Hepatocyte (in vitro differentiated cells): Measurements from ENCODE around the gene DOCK7.

ENCODE experiments used
- EZH2 ChIP-seq: fragments of 200-600 bp; sonication (generic); IDR thresholded peaks from 2 replicates; pipeline ENCODE4 v1.6.1; 2016; ENCODE audit warnings: antibody characterized with exemption, mild to moderate bottlenecking, borderline replicate concordance
- EZH2phosphoT487 ChIP-seq: fragments of 200-600 bp; sonication (generic); IDR thresholded peaks from one replicate; pipeline ENCODE4 v1.6.1; 2018; ENCODE audit warnings: antibody characterized with exemption, mild to moderate bottlenecking, low read depth, moderate library complexity; ENCODE audit not compliant: unreplicated experiment, severe bottlenecking
- TF ChIP-seq, protein P1 (sequence below): fragments of 200-600 bp; sonication (generic); IDR thresholded peaks from 2 replicates; pipeline ENCODE4 v1.5.1; 2016; ENCODE audit warnings: antibody characterized with exemption, mild to moderate bottlenecking; ENCODE audit not compliant: poor library complexity

DNA sequence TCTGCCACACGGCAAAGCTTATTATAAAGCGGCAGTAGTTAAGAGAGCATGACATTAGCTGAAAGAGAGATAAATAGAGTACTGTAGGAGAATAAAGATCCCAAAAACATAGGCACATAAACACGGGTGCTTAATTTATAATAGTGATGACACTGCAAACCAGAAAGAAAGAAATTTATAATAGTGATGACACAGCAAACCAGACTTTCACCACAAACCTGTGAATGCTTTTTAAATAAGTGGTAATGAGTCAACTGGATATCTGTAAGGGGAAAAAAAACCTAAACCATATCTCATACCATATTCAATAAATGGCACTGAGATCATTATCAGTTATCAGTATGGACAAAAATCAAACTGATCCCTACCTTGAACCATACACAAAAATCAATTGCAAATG, 225.8 kb downstream of the DOCK7 start:
- TF ChIP-seq, protein P1, sequence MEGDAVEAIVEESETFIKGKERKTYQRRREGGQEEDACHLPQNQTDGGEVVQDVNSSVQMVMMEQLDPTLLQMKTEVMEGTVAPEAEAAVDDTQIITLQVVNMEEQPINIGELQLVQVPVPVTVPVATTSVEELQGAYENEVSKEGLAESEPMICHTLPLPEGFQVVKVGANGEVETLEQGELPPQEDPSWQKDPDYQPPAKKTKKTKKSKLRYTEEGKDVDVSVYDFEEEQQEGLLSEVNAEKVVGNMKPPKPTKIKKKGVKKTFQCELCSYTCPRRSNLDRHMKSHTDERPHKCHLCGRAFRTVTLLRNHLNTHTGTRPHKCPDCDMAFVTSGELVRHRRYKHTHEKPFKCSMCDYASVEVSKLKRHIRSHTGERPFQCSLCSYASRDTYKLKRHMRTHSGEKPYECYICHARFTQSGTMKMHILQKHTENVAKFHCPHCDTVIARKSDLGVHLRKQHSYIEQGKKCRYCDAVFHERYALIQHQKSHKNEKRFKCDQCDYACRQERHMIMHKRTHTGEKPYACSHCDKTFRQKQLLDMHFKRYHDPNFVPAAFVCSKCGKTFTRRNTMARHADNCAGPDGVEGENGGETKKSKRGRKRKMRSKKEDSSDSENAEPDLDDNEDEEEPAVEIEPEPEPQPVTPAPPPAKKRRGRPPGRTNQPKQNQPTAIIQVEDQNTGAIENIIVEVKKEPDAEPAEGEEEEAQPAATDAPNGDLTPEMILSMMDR, result no peak
- no peak for TF ChIP-seq EZH2
- TF ChIP-seq EZH2phosphoT487, result no peak
